Stimulated activated CD8-positive, alpha-beta memory T cell treated with anti-CD3 and anti-CD28 coated beads, Interleukin-12 subunit alpha, Interleukin-12 subunit beta, amount 100 ng/mL, for 24 hours (primary cell): Measurements from ENCODE around the gene THBS4.
A peak's percentile ranks its signal among the peaks of the same experiment; 100 is the strongest.

ENCODE experiments used
- DNase-seq: peaks from one replicate; pipeline ENCODE4 v3.0.0-alpha.2; 2020; ENCODE audit errors: extremely low read depth

THBS4 gene

GRCh38 chr5:80034962-80035821, at the start of gene THBS4:
THBS4 (plus strand) TSS chr5:80035348; CDS start chr5:80035538, 190 bp downstream.
- DNase-seq: no peak

DNA sequence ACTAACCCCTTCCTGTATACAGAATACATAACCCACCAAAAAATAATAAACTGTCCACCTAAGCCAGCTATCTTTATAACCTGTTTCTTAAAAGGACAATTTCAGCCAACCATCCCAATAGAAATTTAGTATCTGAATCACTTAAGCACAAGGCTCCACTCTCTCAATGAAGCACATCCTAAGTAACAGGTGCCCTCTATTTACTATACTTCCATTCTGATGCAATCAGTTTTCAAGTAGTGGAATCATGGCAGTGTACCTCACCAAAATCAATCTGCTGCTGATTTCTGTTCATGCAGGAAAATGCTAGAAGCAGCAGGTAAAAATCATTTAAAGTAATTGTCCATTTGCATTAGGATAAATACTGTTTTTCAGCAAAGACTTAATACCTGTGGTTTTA, 48.9 kb upstream of the THBS4 start:
- DNase-seq: no peak

GRCh38 chr5:79990205-79990597, 44.9 kb upstream of the THBS4 start:
- DNase-seq: no peak

DNA sequence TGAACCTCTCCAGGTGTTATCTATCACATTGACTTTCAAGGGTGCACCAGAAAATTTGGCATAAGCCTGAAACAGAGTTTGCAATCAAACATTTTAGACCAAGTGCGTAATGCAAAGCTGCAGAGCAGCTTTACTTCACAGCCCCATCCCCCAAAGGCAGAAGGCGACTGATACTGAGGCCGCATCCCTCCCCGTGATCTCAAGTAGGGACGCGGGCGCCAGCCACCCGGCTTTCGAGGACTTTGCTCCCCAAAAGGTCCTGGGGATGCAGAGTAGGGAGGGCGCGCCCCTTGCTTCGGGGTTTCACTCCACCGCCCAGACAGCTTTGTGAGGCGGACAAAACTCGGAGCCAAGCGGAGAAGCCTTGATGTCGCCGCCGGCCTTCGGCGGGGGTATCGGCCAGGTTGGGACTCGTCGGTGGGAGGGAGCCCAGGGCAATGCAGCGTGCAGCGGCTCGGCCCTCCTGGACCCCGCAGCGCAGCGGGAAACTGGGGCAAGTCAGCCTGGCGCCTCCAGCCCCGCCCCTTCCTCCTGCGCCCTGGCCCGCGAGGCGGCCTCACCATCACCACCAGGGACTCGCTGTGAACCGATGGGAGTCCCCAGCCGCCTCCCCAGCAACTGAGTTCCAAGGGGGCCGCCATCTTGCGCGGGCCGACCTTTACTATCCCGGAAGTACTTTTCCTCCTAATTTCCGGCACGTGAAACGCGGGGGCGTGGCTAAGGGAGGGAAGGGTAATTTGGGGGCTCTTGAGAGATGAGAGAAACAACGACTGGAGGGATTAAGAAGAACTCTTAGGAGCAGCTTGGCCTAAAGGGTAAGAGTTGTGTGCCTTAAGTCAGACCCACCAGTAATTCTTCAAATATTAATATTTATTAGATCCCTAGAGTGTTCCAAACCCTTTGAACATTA, 44.3 kb upstream of the THBS4 start, which contains the start of gene MTX3:
TSS of gene MTX3 (minus strand) at position 665 of the 910 bp plus-strand sequence. CDS start at position 641, 24 bp downstream.
- DNase-seq: peak; percentile 76

GRCh38 chr5:79992891-79993657, 42.1 kb upstream of the THBS4 start:
- DNase-seq: no peak

GRCh38 chr5:79999722-80000121, 35.4 kb upstream of the THBS4 start:
- no peak for DNase-seq

DNA sequence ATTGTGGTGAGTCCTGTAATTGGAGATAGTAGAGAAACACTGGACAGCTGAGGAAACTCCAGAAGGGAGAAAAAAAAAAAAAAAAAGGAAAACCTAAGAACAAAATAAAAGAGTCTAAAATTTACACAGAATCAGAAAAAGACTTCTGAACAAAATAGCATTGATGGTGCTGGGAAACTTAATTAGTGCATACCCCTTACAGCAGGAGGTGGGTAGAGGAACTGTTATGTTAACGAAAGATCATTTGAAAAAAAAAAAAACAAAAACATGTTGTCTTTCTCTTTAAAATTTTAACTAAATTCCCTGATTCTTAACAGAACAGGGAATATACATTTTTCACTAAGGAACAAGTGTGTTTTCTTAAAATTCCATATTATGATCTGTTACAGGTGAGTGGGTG, 32.5 kb upstream of the THBS4 start:
- DNase-seq: no peak

GRCh38 chr5:80008995-80009765, 26.0 kb upstream of the THBS4 start:
- no peak for DNase-seq

DNA sequence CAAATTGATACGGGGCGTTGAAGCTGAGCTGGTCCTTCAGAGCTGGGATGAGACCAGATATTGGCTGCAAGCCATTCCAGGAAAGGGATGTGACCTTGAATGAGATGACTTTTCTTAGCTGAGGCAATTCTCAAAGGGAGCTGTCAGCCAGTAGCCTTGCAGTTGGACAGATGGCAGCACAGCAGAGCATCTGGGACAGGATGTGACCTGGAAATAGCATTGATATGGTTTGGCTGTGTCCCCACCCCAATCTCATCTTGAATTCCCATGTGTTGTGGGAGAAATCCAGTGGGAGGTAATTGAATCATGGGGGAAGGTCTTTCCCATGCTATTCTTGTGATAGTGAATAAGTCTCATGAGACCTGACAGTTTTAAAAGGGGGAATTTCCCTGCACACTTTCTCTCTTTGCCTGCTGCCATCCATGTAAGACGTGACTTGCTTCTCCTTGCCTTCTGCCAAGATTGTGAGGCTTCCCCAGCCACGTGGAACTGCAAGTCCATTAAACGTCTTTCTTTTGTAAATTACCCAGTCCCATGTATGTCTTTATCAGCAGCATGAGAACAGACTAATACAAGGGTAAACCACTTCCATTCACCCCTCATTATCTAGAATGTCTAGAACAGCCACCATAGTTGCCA, 24.3 kb upstream of the THBS4 start:
- DNase-seq: no peak

GRCh38 chr5:80025069-80025468, 10.1 kb upstream of the THBS4 start:
- no peak for DNase-seq

GRCh38 chr5:80026841-80027240, 8.3 kb upstream of the THBS4 start:
- DNase-seq: no peak

DNA sequence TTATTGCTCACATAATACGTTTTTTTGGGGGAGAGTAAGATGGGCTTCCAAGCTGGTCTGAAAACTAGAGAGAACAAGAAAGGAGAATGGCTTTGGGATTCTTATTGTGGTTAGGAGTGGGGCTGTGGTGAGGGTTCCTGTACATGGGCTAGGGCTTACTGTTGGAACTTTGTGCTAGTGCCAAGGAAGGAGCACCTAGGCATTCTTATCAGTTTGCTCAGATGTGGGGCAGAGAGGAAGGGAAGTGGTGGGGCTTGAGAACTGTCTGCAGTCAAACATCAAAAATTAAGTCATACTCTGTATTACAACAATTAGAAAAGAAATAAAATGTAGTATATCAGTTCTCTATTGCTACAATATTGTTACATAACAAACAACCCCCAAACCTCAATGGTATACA, 4.0 kb upstream of the THBS4 start:
- DNase-seq: no peak

DNA sequence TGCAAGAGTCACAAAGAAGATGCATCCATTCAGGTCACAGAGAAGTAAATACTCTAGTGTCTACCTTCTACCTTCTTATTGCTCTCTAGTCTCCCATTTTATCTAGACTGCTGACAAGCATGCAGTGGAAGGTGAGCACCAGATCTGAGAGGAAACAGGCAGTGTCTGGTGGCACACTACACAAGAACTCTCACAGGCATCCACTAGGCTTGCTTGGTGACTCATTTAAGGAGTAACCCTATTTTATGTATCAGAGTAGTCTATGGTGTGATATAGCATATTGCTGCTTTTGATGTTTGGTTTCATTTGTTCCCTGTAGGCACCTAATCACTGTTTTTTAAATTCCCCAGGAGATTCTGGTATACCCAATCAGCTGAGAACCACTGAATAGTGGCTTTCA, 1.6 kb upstream of the THBS4 start:
- DNase-seq: no peak

DNA sequence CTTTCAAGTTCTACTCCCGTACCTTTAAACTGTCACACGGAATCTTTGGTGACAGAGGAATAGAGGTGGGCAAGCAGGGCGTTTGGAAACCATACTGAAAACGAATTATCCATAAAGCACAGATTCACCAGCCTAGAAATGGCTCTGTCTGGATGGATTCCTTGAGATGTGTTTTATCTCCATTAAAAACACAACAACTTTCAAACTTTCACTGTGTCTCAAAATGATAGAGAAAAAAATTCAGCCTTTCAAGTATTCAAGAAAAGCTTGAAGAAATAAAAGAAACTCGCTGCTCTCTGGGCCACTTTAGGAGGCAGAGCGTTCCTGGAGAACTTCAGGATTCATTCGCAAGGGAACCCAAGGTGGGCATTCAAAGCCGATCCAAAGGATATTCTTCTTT, 589 bp upstream of the THBS4 start:
- no peak for DNase-seq

DNA sequence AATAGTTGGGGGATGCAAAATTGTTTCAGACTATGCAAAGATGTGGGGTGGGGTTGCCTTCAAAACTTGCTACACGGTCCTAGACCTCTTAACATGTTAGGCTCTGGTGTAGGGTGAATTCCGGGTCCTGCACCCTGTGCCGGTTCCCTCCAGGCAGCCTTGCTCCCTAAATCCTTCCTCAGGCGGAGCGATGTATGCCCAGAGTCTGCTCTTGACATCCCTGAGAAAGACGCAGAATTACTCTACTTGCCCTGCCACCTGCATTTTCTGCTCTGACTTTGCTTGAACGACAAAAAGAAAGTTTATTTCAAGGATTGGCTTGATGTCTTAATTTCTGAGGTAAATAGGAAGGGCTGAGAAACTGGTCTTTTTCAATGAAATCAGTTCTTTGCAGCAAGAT, 691 bp downstream of the THBS4 start:
- DNase-seq: no peak

- DNase-seq: no peak
These were observed 1.5 kb downstream of the THBS4 start for GRCh38 chr5:80036615-80037014.

- no peak for DNase-seq
These were observed 2.2 kb downstream of the THBS4 start for GRCh38 chr5:80037366-80037765.

DNA sequence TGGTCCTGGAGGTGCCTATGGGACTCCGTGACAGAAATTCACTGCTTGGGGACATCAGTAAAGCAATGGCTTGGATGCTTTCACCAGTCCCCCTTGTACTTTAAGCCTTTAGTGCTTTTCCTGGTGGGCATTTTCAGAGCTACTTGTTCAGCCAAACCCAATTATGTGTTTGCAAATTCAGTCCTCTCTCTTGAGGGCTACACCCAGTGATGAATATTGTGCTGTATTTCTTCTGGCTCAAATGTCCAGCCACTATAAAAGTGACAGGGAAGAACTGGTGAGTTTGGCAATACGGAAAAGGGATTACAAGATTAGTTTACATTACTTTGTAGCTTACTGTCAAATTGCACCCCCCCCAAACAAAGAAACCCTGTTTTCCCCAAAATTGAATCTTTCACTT, 4.5 kb downstream of the THBS4 start:
- DNase-seq: no peak

GRCh38 chr5:80041527-80041926, 6.4 kb downstream of the THBS4 start:
- DNase-seq: no peak

- no peak for DNase-seq
These were observed 7.2 kb downstream of the THBS4 start for GRCh38 chr5:80042330-80042729.

GRCh38 chr5:80043187-80043586, 8.0 kb downstream of the THBS4 start:
- no peak for DNase-seq
